ENCODE data around the gene KCNJ9.

DNA sequence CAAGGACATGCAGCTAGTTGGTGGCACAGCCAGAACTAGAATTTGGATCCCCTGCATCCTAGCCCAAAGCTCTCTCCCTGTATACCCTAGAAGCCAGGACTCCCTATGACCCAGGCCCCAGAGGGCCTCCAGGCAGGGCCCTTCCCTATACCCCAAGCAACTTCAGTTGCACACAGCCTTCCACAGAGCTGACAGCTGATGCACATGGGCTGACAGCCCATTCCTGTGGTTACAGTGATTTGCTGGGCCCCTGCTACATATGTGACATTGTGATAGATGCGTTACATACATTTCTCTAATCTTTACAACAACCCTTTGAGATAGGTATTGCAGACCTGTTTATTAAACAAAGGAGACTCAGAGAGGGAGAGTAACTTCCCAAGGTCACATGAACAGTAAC is 40.0 kb downstream of the KCNJ9 start:
- no peak for TF ChIP-seq POLR2AphosphoS5 (IDR thresholded peaks at IDR 0.05; ENCODE audit: low read depth, low read length)
- no peak for TF ChIP-seq FOXM1 (CRISPR knock-in tag; IDR thresholded peaks at IDR 0.05)
- no peak for TF ChIP-seq GTF2F1 (IDR thresholded peaks at IDR 0.05; ENCODE audit: low read length)
- TF ChIP-seq CEBPG (CRISPR knock-in tag; IDR thresholded peaks at IDR 0.05) = no peak
- TF ChIP-seq PRMT3 (CRISPR knock-in tag; IDR thresholded peaks at IDR 0.05; ENCODE audit: borderline replicate concordance, low read depth) = no peak
- TF ChIP-seq RAD21 (CRISPR knock-in tag; IDR thresholded peaks at IDR 0.05) = no peak
- TF ChIP-seq ZNF644 (CRISPR knock-in tag; IDR thresholded peaks at IDR 0.05; ENCODE audit: low read depth) = no peak
- TF ChIP-seq, protein P1, sequence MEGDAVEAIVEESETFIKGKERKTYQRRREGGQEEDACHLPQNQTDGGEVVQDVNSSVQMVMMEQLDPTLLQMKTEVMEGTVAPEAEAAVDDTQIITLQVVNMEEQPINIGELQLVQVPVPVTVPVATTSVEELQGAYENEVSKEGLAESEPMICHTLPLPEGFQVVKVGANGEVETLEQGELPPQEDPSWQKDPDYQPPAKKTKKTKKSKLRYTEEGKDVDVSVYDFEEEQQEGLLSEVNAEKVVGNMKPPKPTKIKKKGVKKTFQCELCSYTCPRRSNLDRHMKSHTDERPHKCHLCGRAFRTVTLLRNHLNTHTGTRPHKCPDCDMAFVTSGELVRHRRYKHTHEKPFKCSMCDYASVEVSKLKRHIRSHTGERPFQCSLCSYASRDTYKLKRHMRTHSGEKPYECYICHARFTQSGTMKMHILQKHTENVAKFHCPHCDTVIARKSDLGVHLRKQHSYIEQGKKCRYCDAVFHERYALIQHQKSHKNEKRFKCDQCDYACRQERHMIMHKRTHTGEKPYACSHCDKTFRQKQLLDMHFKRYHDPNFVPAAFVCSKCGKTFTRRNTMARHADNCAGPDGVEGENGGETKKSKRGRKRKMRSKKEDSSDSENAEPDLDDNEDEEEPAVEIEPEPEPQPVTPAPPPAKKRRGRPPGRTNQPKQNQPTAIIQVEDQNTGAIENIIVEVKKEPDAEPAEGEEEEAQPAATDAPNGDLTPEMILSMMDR (CRISPR knock-in tag; IDR thresholded peaks at IDR 0.05) = no peak
- no peak for TF ChIP-seq SP1 (IDR thresholded peaks at IDR 0.05)
- TF ChIP-seq SP1 (CRISPR knock-in tag; IDR thresholded peaks at IDR 0.05) = no peak
- TF ChIP-seq ZNF747 (CRISPR knock-in tag; IDR thresholded peaks at IDR 0.05; ENCODE audit: borderline replicate concordance) = no peak
- no peak for TF ChIP-seq MYC (CRISPR knock-in tag; IDR thresholded peaks at IDR 0.05; ENCODE audit: borderline replicate concordance)
- TF ChIP-seq REL (CRISPR knock-in tag; conservative IDR thresholded peaks at IDR 0.05) = no peak
